Measurements from ENCODE around the gene MIX23.

Gene MIX23

DNA sequence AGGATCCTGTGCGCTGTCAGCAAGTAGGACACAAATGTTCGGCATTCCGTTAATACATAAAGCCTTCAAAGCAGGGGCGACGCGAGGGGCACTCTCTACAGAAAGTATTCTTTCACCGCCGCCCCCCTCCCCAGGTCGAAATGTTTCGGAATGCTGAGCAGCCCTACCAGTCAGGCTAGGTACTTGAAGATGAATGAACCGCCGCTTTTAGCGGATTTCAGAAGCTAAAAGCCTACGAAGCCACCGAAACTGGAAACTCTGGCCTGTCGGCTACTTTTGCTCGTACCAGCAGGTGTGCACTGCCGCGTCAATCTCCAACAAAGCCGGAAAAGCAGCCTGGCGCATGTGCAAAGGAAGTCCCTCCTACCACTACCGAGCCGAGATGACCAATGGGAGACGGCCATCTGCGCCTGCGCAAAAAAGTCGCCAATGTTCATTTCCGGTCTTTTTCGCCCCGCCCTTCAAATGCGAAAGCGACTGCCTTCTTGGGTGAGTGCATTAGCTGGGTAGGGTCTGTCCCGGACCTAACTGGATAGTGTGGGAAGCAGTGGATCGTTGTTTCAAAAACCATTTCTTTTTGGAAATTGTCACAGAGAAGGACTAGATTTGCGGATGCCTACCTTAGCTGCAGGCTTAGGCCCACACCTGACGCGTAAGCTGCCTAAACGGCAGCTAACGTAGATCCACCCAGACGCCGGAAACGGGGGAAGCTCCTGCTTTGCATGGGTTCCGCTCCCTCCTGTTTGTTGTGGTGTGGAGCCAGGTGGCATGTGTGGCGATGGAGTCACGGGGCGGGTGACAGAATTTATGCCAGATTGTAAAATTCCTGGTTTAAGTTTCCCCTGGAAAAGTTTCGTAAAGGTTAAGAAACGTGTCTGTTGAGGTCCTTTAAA is 33.0 kb upstream of the MIX23 start, which contains the start of gene WDR5B:
Gene WDR5B, minus strand, starts transcription at position 301 of the 893 bp plus-strand sequence. CDS start 534 bp downstream, outside the sequence.
- peak; percentile 99 for DNase-seq (ENCODE audit: low read depth)
- TF ChIP-seq, protein P1, sequence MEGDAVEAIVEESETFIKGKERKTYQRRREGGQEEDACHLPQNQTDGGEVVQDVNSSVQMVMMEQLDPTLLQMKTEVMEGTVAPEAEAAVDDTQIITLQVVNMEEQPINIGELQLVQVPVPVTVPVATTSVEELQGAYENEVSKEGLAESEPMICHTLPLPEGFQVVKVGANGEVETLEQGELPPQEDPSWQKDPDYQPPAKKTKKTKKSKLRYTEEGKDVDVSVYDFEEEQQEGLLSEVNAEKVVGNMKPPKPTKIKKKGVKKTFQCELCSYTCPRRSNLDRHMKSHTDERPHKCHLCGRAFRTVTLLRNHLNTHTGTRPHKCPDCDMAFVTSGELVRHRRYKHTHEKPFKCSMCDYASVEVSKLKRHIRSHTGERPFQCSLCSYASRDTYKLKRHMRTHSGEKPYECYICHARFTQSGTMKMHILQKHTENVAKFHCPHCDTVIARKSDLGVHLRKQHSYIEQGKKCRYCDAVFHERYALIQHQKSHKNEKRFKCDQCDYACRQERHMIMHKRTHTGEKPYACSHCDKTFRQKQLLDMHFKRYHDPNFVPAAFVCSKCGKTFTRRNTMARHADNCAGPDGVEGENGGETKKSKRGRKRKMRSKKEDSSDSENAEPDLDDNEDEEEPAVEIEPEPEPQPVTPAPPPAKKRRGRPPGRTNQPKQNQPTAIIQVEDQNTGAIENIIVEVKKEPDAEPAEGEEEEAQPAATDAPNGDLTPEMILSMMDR (IDR thresholded peaks at IDR 0.05; ENCODE audit: insufficient read depth, low read depth, low read length, missing control alignments) = no peak
- peak within 1 kb of the TSS; percentile 75 for H3K4me3 ChIP-seq (ENCODE audit: low read depth, low read length)

DNA sequence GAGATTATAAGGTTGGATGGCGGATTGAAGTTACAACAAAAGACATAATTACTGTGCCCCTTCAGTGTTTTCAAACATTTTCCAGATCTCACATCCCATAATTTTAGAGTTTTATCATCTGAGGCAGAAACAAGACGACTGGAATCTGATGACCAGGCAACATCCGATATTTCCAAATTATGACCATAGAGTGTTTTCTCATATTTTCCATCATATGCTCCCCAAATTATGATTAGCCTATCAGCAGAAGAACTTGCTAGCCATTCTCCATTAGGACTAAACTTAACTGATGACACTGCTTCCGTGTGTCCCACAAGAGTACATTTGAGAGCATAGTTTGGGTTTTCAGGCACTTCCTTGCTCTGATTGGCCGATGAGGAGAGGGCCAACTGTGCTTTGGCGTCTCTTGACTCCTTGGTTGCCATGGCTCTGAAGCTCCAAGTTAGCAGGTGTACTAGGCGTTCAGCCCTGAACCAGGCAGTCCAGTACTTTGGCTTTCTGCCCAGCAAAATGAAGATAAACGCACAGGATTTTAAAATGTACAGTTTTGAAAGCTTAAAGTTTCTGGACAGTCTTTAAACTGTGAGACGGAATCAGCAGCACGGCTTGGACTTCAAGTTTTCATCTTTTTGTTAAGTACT is 32.2 kb upstream of the MIX23 start:
- TF ChIP-seq, protein P1 (IDR thresholded peaks at IDR 0.05; ENCODE audit: insufficient read depth, low read depth, low read length, missing control alignments) = no peak
- H3K4me3 ChIP-seq (ENCODE audit: low read depth, low read length) = peak overlapping the region; percentile 75
- DNase-seq (ENCODE audit: low read depth) = peak; percentile 86

DNA sequence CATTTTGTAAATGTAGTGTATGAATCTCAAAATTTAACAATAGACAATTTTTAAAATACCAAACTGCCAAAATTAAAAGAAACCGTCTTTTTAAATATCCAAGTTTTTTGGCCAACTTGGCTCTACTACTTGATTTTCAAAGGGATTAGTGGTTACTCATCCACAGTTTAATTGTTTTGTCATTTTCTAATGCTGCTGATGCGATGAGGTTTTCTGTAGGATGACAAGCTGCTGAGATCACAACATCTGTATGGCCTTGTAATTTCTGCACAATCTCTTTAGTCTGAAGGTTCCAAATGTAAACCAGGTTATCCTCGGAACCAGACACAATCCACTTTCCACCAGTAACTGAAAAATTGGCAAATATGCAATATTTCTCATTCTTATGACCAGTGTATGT is 31.4 kb upstream of the MIX23 start:
- H3K4me3 ChIP-seq (ENCODE audit: low read depth, low read length) = no peak overlapping the region
- no peak for DNase-seq (ENCODE audit: low read depth)
- TF ChIP-seq, protein P1 (IDR thresholded peaks at IDR 0.05; ENCODE audit: insufficient read depth, low read depth, low read length, missing control alignments) = no peak

DNA sequence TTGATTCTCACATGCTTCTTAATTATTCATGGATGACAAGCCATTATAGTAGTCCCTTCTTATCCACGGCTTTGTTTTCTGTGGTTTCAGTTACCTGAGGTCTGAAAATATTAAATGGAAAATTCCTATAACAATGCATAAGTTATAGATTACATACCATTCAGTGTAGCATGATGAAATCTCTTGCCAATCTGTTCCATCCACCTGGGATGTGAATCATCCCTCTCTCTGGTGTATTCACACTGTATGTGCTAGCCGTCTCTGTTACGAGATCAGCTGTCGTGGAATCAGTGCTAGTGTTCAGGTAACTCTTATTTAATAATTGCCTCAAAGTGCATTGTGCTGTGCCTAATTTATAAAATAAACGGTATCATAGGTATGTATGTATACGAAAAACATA is 27.6 kb upstream of the MIX23 start:
- H3K4me3 ChIP-seq (ENCODE audit: low read depth, low read length) = no peak overlapping the region
- TF ChIP-seq, protein P1 (IDR thresholded peaks at IDR 0.05; ENCODE audit: insufficient read depth, low read depth, low read length, missing control alignments) = no peak
- no peak for DNase-seq (ENCODE audit: low read depth)

DNA sequence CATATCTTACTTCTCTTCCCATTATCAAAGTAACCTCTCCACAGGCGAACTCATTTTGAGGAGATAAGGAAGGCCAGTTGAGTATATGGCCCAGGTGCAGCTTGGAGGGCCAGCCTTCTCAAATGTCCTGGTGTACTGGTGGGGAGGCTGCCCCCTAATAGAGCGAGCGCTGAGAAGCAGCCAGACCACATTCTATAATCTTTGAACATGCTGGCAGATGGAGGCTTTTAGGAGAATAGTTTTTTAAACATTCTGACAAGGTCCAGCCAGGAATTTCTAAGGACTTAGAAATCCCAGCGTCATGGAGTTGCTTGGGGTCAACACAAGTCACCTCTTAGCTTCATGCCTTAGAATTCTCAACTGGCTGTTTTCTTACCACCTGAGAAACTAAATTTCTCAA is 27.1 kb upstream of the MIX23 start:
- DNase-seq (ENCODE audit: low read depth) = no peak
- H3K4me3 ChIP-seq (ENCODE audit: low read depth, low read length) = no peak overlapping the region
- TF ChIP-seq, protein P1 (IDR thresholded peaks at IDR 0.05; ENCODE audit: insufficient read depth, low read depth, low read length, missing control alignments) = no peak

DNA sequence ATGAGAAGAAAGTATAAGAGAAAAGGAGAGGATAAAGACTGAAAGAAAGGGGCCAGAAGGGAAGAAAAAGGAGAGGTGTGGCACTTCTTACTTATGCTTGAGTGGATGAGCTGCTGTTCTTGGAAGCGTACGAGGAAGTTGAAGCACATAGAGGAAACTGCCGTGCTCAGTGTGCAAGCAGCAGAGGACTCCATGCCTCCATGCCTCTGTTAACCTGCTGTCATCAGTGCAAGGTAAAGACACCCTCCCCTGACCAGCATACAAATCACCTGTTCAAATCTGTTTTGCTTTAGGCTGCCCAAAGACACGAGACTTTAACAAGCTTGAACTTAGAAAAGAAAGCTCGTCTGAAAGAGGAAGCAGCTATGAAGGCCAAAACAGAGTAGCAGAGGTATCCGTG is 26.4 kb upstream of the MIX23 start:
- TF ChIP-seq, protein P1 (IDR thresholded peaks at IDR 0.05; ENCODE audit: insufficient read depth, low read depth, low read length, missing control alignments) = no peak
- no peak overlapping the region for H3K4me3 ChIP-seq (ENCODE audit: low read depth, low read length)
- no peak for DNase-seq (ENCODE audit: low read depth)

All from GM12865 (cell line).